Measurements from ENCODE around the gene PDCD2L. TPM values are rescaled to one million over a fixed set of nuclear protein-coding genes. Genes with fewer than 3 reads are reported as not detected.
"Not testable (repeated sequence)": the region's sequence is repeated elsewhere in the genome, so short reads cannot be mapped to it uniquely, and the experiment has no call there.

The PDCD2L gene
- total RNA-seq, 4 donors from 2014 or later: 6.5 to 16.4 (median 12.6) TPM

- no peak for DNase-seq (ENCODE audit: low spot score in 2 of 2)
- H3K4me3 ChIP-seq (ENCODE audit: low read depth, poor library complexity, severe bottlenecking): no peak overlapping the region
- TF ChIP-seq POLR2A (IDR thresholded peaks at IDR 0.05) (no peak), CTCF (IDR thresholded peaks at IDR 0.05) (no peak)
- intact Hi-C loops (cut with DNase I; ENCODE audit: low total_unique reads): no loop called here
Observed at GRCh38 chr19:34391813-34392212, 12.4 kb upstream of the PDCD2L start.

GRCh38 chr19:34393031-34393430 is 11.2 kb upstream of the PDCD2L start:
- no peak for DNase-seq (ENCODE audit: low spot score in 2 of 2)
- TF ChIP-seq POLR2A (IDR thresholded peaks at IDR 0.05) (no peak), CTCF (IDR thresholded peaks at IDR 0.05) (no peak)
- intact Hi-C loops (cut with DNase I; ENCODE audit: low total_unique reads): no loop called here
- H3K4me3 ChIP-seq (ENCODE audit: low read depth, poor library complexity, severe bottlenecking): no peak overlapping the region
- WGBS, 2 donors: 81 to 89% methylated on average over 9 of the region's 11 CpGs

GRCh38 chr19:34393629-34394028 is 10.6 kb upstream of the PDCD2L start:
- no peak for DNase-seq (ENCODE audit: low spot score in 2 of 2)
- WGBS, 2 donors: 91 to 92% methylated on average over 14 of the region's 14 CpGs

GRCh38 chr19:34397853-34398252 is 6.3 kb upstream of the PDCD2L start:
- no peak overlapping the region for H3K4me3 ChIP-seq (ENCODE audit: low read depth, poor library complexity, severe bottlenecking)
- TF ChIP-seq CTCF (IDR thresholded peaks at IDR 0.05) (no peak), POLR2A (IDR thresholded peaks at IDR 0.05) (no peak)
- 85 to 89% methylated on average over 1 of the region's 1 CpG for WGBS, 2 donors
- DNase-seq (ENCODE audit: low spot score in 2 of 2): no peak
- intact Hi-C loops (cut with DNase I; ENCODE audit: low total_unique reads): no loop called here

More at GRCh38 chr19:34393629-34394028, 10.6 kb upstream of the PDCD2L start:
- H3K4me3 ChIP-seq (ENCODE audit: low read depth, poor library complexity, severe bottlenecking): no peak overlapping the region
- intact Hi-C loops (cut with DNase I; ENCODE audit: low total_unique reads): no loop called here
- TF ChIP-seq POLR2A (IDR thresholded peaks at IDR 0.05) (no peak), CTCF (IDR thresholded peaks at IDR 0.05) (no peak)

GRCh38 chr19:34399886-34400285 is 4.3 kb upstream of the PDCD2L start:
- TF ChIP-seq CTCF (IDR thresholded peaks at IDR 0.05) (no peak), POLR2A (IDR thresholded peaks at IDR 0.05) (no peak)
- intact Hi-C loops (cut with DNase I; ENCODE audit: low total_unique reads): no loop called here
- no peak overlapping the region for H3K4me3 ChIP-seq (ENCODE audit: low read depth, poor library complexity, severe bottlenecking)
- DNase-seq (ENCODE audit: low spot score in 2 of 2): no peak
- 84 to 90% methylated on average over 9 of the region's 9 CpGs for WGBS, 2 donors

GRCh38 chr19:34400844-34401243 is 3.4 kb upstream of the PDCD2L start:
- H3K4me3 ChIP-seq (ENCODE audit: low read depth, poor library complexity, severe bottlenecking); intact Hi-C loops (cut with DNase I; ENCODE audit: low total_unique reads); DNase-seq (ENCODE audit: low spot score in 2 of 2): not testable (repeated sequence)
- WGBS, 2 donors: 95 to 96% methylated on average over 8 of the region's 8 CpGs
